Choroid plexus epithelial cell (primary cell): ENCODE results near the gene PIAS1.
"Not testable (repeated sequence)": the region's sequence is repeated elsewhere in the genome, so short reads cannot be mapped to it uniquely, and the experiment has no call there.

Experiments used
- DNase-seq: peaks from one replicate; pipeline ENCODE4 v3.0.0-alpha.2; 2010; ENCODE audit warnings: low read depth
- H3K4me3 ChIP-seq: 2 replicates; pipeline ENCODE4 v1.5.1; 2011; ENCODE audit warnings: low read depth, mild to moderate bottlenecking, control low read depth, low read length, moderate library complexity
- CTCF ChIP-seq: conservative IDR thresholded peaks from 2 replicates; pipeline ENCODE4 v1.5.1; 2011; ENCODE audit warnings: low read depth, mild to moderate bottlenecking, control low read depth, inconsistent platforms, low read length, moderate library complexity

Gene PIAS1

GRCh38 chr15:68163191-68163590 is 109.1 kb downstream of the PIAS1 start:
- TF ChIP-seq CTCF, result no peak
- H3K4me3 ChIP-seq, result no peak overlapping the region
- no peak for DNase-seq

- no peak for TF ChIP-seq CTCF
Observed at GRCh38 chr15:68166847-68167246, 112.7 kb downstream of the PIAS1 start.

GRCh38 chr15:68172037-68172436 is 117.9 kb downstream of the PIAS1 start:
- not testable (repeated sequence) for DNase-seq, H3K4me3 ChIP-seq

More at GRCh38 chr15:68166847-68167246, 112.7 kb downstream of the PIAS1 start:
- no peak overlapping the region for H3K4me3 ChIP-seq
- DNase-seq, result no peak

- no peak overlapping the region for H3K4me3 ChIP-seq
- no peak for TF ChIP-seq CTCF
- no peak for DNase-seq
Observed at GRCh38 chr15:68173119-68173518, 119.0 kb downstream of the PIAS1 start.

GRCh38 chr15:68175526-68175925 is 121.4 kb downstream of the PIAS1 start:
- no peak overlapping the region for H3K4me3 ChIP-seq
- DNase-seq, result no peak
- TF ChIP-seq CTCF, result no peak

- no peak for TF ChIP-seq CTCF
- no peak for DNase-seq
Observed at GRCh38 chr15:68176601-68177000, 122.5 kb downstream of the PIAS1 start.

GRCh38 chr15:68177742-68178141 is 123.6 kb downstream of the PIAS1 start:
- DNase-seq, result peak; percentile 80
- no peak for TF ChIP-seq CTCF
- H3K4me3 ChIP-seq, result no peak overlapping the region

More at GRCh38 chr15:68176601-68177000, 122.5 kb downstream of the PIAS1 start:
- no peak overlapping the region for H3K4me3 ChIP-seq
